NCI-H2081 treated with DMSO at 0.1 percent for 48 hours (cell line): ENCODE data around the gene HBM.
"Not testable (repeated sequence)": the region's sequence is repeated elsewhere in the genome, so short reads cannot be mapped to it uniquely, and the experiment has no call there.

Source experiments
- DNase-seq: peaks from one replicate; lab custom pipeline; 2025; lab: John Stamatoyannopoulos, UW

Gene HBM

GRCh38 chr16:169014-169413, 3.2 kb downstream of the HBM start:
- no peak for DNase-seq

DNA sequence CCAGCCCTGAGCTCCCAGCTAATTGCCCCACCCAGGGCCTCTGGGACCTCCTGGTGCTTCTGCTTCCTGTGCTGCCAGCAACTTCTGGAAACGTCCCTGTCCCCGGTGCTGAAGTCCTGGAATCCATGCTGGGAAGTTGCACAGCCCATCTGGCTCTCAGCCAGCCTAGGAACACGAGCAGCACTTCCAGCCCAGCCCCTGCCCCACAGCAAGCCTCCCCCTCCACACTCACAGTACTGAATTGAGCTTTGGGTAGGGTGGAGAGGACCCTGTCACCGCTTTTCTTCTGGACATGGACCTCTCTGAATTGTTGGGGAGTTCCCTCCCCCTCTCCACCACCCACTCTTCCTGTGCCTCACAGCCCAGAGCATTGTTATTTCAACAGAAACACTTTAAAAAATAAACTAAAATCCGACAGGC, 4.3 kb downstream of the HBM start:
- not testable (repeated sequence) for DNase-seq

DNA sequence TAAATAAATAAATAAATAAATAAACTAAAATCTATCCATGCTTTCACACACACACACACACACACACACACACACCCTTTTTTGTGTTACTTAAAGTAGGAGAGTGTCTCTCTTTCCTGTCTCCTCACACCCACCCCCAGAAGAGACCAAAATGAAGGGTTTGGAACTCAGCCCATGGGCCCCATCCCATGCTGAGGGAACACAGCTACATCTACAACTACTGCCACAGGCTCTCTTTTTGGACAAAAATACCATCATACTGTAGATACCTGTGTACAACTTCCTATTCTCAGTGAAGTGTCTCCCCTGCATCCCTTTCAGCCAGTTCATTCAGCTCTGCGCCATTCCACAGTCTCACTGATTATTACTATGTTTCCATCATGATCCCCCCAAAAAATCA, 5.0 kb downstream of the HBM start:
- no peak for DNase-seq

GRCh38 chr16:172374-172941, 6.7 kb downstream of the HBM start, which contains the start of gene HBA2:
TSS of gene HBA2 (plus strand) at chr16:172876. CDS start at chr16:172913, 37 bp downstream.
- not testable (repeated sequence) for DNase-seq

GRCh38 chr16:173211-173854, 7.6 kb downstream of the HBM start:
- not testable (repeated sequence) for DNase-seq

GRCh38 chr16:173928-174769, 8.4 kb downstream of the HBM start:
- DNase-seq = not testable (repeated sequence)

GRCh38 chr16:175011-175949, 9.5 kb downstream of the HBM start:
- DNase-seq = no peak

GRCh38 chr16:176006-176405, 10.2 kb downstream of the HBM start:
- not testable (repeated sequence) for DNase-seq

- DNase-seq = not testable (repeated sequence)
Measured at GRCh38 chr16:176477-177382, 11.0 kb downstream of the HBM start, which contains the start of gene HBA1. TSS of gene HBA1 (plus strand) at chr16:176680. CDS start at chr16:176717, 37 bp downstream.

- no peak for DNase-seq
Measured at GRCh38 chr16:177394-177822, 11.6 kb downstream of the HBM start.

GRCh38 chr16:177981-178667, 12.3 kb downstream of the HBM start:
- no peak for DNase-seq

DNA sequence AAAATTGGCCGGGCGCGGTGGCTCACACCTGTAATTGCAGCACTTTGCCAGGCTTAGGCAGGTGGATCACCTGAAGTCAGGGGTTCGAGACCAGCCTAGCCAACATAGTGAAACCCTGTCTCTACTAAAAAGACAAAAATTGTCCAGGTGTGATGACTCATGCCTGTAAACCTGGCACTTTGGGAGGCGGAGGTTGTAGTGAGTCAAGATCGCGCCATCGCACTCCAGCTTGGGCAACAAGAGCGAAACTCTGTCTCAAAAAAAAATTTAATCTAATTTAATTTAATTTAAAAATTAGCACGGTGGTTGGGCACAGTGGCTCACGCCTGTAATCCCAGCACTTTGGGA, 12.9 kb downstream of the HBM start:
- DNase-seq = no peak

DNA sequence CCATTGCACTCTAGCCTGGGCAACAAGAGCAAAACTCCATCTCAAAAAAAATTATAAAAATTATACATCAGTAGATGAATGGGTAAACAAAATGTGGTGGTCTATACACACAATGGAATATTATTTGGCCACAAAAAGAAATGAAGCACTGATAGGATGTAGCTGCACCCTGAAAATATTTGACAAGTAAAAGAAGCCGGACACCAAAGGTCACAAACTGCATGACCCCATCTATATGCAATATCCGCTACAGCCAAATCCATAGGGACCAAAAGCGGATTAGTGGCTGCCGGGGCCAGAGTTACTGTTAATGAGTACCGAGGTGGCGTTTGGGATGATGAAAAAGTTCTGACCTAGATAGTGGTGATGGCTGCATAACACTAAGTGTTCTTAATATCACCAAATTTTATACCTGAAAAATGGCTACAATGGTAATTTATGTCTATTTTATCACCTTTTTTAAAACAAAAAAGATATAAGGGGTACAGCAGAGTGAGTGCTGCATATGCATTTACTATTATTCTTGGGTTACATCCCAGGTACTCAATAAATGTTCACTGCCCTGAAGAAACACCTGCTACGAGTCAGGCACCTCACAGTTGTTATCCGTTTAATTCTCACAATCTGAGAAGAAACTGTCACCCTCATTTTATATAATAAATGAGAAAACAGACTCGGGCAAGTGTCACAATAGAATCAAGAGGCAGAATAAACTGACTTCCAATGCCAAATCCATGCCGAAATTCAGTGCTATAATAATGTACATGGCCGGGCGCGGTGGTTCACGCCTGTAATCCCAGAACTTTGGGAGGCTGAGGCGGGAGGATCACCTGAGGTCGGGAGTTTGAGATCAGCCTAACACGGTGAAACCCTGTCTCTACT, 13.7 kb downstream of the HBM start:
- DNase-seq = no peak

GRCh38 chr16:180101-180675, 14.4 kb downstream of the HBM start, which contains the start of gene HBQ1:
TSS of gene HBQ1 (plus strand) at chr16:180459. CDS start at chr16:180487, 28 bp downstream.
- DNase-seq = no peak

GRCh38 chr16:180681-181564, 15.1 kb downstream of the HBM start:
- DNase-seq = no peak

DNA sequence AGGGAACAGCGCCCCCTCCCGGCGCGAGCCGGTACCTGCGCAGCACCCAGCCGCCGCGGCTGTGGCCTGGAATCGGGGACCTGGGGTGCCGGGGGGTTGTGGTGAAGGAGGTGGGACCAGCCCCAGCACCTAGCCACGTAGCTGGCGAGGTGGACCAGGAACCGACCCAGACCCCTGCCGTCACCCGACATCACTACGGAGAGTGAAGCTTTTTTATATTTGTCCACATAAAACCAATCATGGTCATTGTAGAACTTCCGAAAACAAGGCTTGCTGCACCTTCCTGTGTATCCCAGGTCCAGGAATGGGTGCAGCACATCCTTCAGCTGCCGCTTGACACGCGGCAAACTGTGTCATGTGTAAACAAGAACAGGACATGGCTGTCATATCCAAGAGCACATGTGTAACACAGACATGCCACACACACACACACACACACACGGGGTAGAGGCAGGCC, 15.8 kb downstream of the HBM start:
- DNase-seq = no peak

GRCh38 chr16:183005-183404, 17.2 kb downstream of the HBM start:
- DNase-seq = no peak
